Sigmoid colon (tissue), 7 donors: ENCODE measurements around the gene OR2T27. TPM values are rescaled to one million over a fixed set of nuclear protein-coding genes. Genes with fewer than 3 reads are reported as not detected.

Source experiments
- DNase-seq: peaks from one replicate; pipeline ENCODE4 v3.0.0-alpha.2; 2019
- H3K27ac ChIP-seq, 4 donors: fragments of 200-600 bp; sonication (generic); one replicate each; pipeline ENCODE4 v1.5.1; 2016 to 2019; ENCODE audit warnings: mild to moderate bottlenecking in 1 of 4
- H3K27me3 ChIP-seq, 3 donors: fragments of 200-600 bp; sonication (generic); one replicate each; pipeline ENCODE4 v1.5.1; 2019; ENCODE audit warnings: mild to moderate bottlenecking in 1 of 3
- H3K36me3 ChIP-seq, 4 donors: fragments of 200-600 bp; sonication (generic); one replicate each; pipeline ENCODE4 v1.5.1; 2016 to 2019
- H3K4me1 ChIP-seq, 4 donors: fragments of 200-600 bp; sonication (generic); one replicate each; pipeline ENCODE4 v1.5.1; 2017 to 2019
- H3K4me3 ChIP-seq, 4 donors: fragments of 200-600 bp; sonication (generic); one replicate each; pipeline ENCODE4 v1.5.1; 2017 to 2019; ENCODE audit warnings: mild to moderate bottlenecking in 2 of 4, moderate library complexity in 1 of 4
- H3K9me3 ChIP-seq, 4 donors: fragments of 200-600 bp in 3 of 4; sonication (generic) in 3 of 4; one replicate each; pipeline versions ENCODE4 v1.5.1 to v1.6.1; 2013 to 2019
- CTCF ChIP-seq, 4 experiments: fragments of 450-650 bp in 3 of 4; fragments of 200-600 bp in 1 of 4; IDR thresholded peaks; one replicate each; pipeline ENCODE4 v1.5.1; 2016 to 2019; ENCODE audit warnings: antibody characterized with exemption in 4 of 4, mild to moderate bottlenecking in 3 of 4, moderate library complexity in 2 of 4
- EP300 ChIP-seq, 4 donors: sonication (generic); formaldehyde crosslinking; IDR thresholded peaks; one replicate each; pipeline ENCODE4 v1.6.1; 2017; ENCODE audit warnings: antibody characterized with exemption in 4 of 4
- POLR2A ChIP-seq, 2 donors: fragments of 450-650 bp; IDR thresholded peaks; one replicate each; pipeline ENCODE4 v1.6.1; 2016; ENCODE audit warnings: antibody characterized with exemption in 2 of 2, mild to moderate bottlenecking in 2 of 2, moderate library complexity in 2 of 2
- POLR2AphosphoS5 ChIP-seq, 4 donors: sonication (generic); formaldehyde crosslinking; IDR thresholded peaks; one replicate each; pipeline ENCODE4 v1.6.1; 2017; ENCODE audit warnings: antibody characterized with exemption in 4 of 4
- WGBS, 2 donors: extraction: QIAGEN DNeasy Blood & Tissue Kit; methylation state at CpG; one replicate each; pipeline ENCODE4 v1.1.7; 2013; 5-methylcytosine and 5-hydroxymethylcytosine counted together
- intact Hi-C: fragments of 100-400 bp; cut with DNase I; formaldehyde crosslinking; loops from one replicate; pipeline ENCODE4 v1.15.1; 2023
- polyA plus RNA-seq, 3 donors: library from polyadenylated mRNA; stranded (reverse); fragments of 200-250 nt; gene quantifications; one replicate each; pipeline ENCODE4 v1.2.3, GENCODE V29; 2013
- total RNA-seq, 4 donors: library from RNA; depleted of rRNA; stranded (reverse); fragments of >200 nt; gene quantifications; one replicate each; pipeline ENCODE4 v1.1.0, GENCODE V29; 2016
- donor health status: healthy with polysubstance abuse.
- donor health status: Bipolar disorder and iron deficiency.
- donor health status: healthy.

Gene OR2T27
- total and polyA plus RNA-seq, 7 donors, result not detected

- Histone ChIP-seq H3K4me3 (no peak overlapping the region), H3K27ac (no peak overlapping the region), H3K27me3 (no peaks in the 10 kb centered on the region), H3K9me3 (no peaks in the 10 kb centered on the region), H3K36me3 (no peaks in the 10 kb centered on the region), H3K4me1 (no peaks in the 10 kb centered on the region)
- TF ChIP-seq EP300 (IDR thresholded peaks at IDR 0.05), result no peak
- no peak for TF ChIP-seq POLR2A (IDR thresholded peaks at IDR 0.05)
- TF ChIP-seq POLR2AphosphoS5 (IDR thresholded peaks at IDR 0.05), result no peak
- no peak for TF ChIP-seq CTCF (IDR thresholded peaks at IDR 0.05)
- 72 to 82% methylated on average over 4 of the region's 4 CpGs for WGBS, 2 donors
- DNase-seq, result no peak
- intact Hi-C loops, result loop anchor here (2.0 kb wide), 1 partner anchor 182 kb away; no protein-coding TSS in a partner anchor
Measured at GRCh38 chr1:248625166-248625565, 30.2 kb downstream of the OR2T27 start.

DNA sequence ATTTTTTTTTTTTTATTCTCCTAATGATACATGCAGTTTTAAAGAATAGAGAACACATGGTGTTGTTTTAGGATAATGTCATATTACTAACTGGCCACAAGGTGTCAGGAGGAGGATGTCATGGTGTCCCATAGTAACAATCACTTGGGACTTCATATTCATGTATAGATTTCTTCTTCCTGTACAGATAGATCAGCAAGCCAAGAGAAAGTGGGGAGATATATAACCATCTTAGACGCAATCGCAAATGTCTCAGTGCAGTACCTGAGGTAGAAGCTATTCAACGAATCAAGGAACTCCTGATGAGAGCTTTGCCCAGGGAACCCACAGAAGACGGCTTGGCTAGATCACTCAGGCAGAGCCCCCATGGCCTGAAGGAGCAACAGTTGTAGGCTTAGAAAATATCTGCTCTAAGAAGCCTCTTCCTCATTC lies 32.7 kb downstream of the OR2T27 start:
- intact Hi-C loops, result no loop called here
- Histone ChIP-seq H3K27me3 (no peaks in the 10 kb centered on the region), H3K36me3 (no peaks in the 10 kb centered on the region), H3K9me3 (no peaks in the 10 kb centered on the region), H3K27ac (no peak overlapping the region), H3K4me1 (no peaks in the 10 kb centered on the region), H3K4me3 (no peak overlapping the region)
- no peak for DNase-seq
- TF ChIP-seq CTCF (IDR thresholded peaks at IDR 0.05) (peak in 3 of 4 experiments; percentile 23 to 41 (median 29)), EP300 (IDR thresholded peaks at IDR 0.05) (no peak)
- WGBS, 2 donors, result 38 to 69% methylated on average over 4 of the region's 4 CpGs

- no peaks in the 10 kb centered on the region for H3K4me1 ChIP-seq
- no peak overlapping the region for H3K4me3 ChIP-seq
- DNase-seq, result no peak
- H3K9me3 ChIP-seq, result no peaks in the 10 kb centered on the region
- H3K36me3 ChIP-seq, result no peaks in the 10 kb centered on the region
- 75 to 77% methylated on average over 7 of the region's 7 CpGs for WGBS, 2 donors
- no peaks in the 10 kb centered on the region for H3K27me3 ChIP-seq
- intact Hi-C loops, result no loop called here
- TF ChIP-seq POLR2A (IDR thresholded peaks at IDR 0.05) (no peak), EP300 (IDR thresholded peaks at IDR 0.05) (no peak), CTCF (IDR thresholded peaks at IDR 0.05) (no peak), POLR2AphosphoS5 (IDR thresholded peaks at IDR 0.05) (no peak)
- H3K27ac ChIP-seq, result no peak overlapping the region
Measured at GRCh38 chr1:248621770-248622169, 33.6 kb downstream of the OR2T27 start.

- DNase-seq, result no peak
- H3K27me3 ChIP-seq, result no peaks in the 10 kb centered on the region
- H3K36me3 ChIP-seq, result no peaks in the 10 kb centered on the region
- intact Hi-C loops, result no loop called here
- H3K4me3 ChIP-seq, result no peak overlapping the region
- no peaks in the 10 kb centered on the region for H3K9me3 ChIP-seq
- no peak for TF ChIP-seq POLR2A (IDR thresholded peaks at IDR 0.05)
- TF ChIP-seq POLR2AphosphoS5 (IDR thresholded peaks at IDR 0.05), result no peak
- no peak for TF ChIP-seq EP300 (IDR thresholded peaks at IDR 0.05)
- peak in 2 of 4 experiments; percentile 29 to 50 for TF ChIP-seq CTCF (IDR thresholded peaks at IDR 0.05)
- WGBS, 2 donors, result 2 to 6% methylated on average over 3 of the region's 3 CpGs
- H3K4me1 ChIP-seq, result no peaks in the 10 kb centered on the region
- H3K27ac ChIP-seq, result no peak overlapping the region
Measured at GRCh38 chr1:248618878-248619277, 36.5 kb downstream of the OR2T27 start.

DNA sequence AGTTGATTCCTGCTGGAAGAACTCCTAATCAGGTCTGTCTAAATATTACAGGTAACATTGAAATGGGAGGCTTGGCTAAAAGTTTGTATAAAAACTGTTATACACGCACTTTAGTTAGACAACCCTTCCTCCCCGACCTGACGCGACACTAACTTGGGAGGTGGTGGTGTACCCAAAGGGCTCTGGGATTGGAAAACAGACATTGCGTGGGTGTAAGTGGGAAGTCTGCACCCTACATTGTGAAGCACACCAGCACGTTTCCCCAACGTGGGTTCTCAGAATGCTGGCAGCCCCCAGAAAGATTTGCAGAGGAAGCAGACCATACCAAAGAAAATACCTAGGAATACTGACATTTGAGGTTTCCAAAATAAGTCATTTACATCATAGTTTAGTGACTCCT lies 37.2 kb downstream of the OR2T27 start:
- DNase-seq, result no peak
- no peak for TF ChIP-seq EP300 (IDR thresholded peaks at IDR 0.05)
- TF ChIP-seq POLR2AphosphoS5 (IDR thresholded peaks at IDR 0.05), result no peak
- TF ChIP-seq POLR2A (IDR thresholded peaks at IDR 0.05), result no peak
- TF ChIP-seq CTCF (IDR thresholded peaks at IDR 0.05), result no peak
- H3K27me3 ChIP-seq, result no peaks in the 10 kb centered on the region
- no peaks in the 10 kb centered on the region for H3K36me3 ChIP-seq
- H3K4me3 ChIP-seq, result no peak overlapping the region
- H3K4me1 ChIP-seq, result no peaks in the 10 kb centered on the region
- 81 to 86% methylated on average over 7 of the region's 7 CpGs for WGBS, 2 donors
- H3K9me3 ChIP-seq, result no peaks in the 10 kb centered on the region
- intact Hi-C loops, result no loop called here
- H3K27ac ChIP-seq, result no peak overlapping the region
